Heart left ventricle (tissue), 16 donors: ENCODE data around the gene IPO9. TPM values are rescaled to one million over a fixed set of nuclear protein-coding genes. Genes with fewer than 3 reads are reported as not detected.
"Not testable (repeated sequence)": the region's sequence is repeated elsewhere in the genome, so short reads cannot be mapped to it uniquely, and the experiment has no call there.

Source experiments
- ATAC-seq, 4 donors: fragments of 200-7000 bp; cut with Tn5 transposase; one replicate each; pipeline ENCODE4 v1.9.1; 2020 to 2022; ENCODE audit warnings: moderate library complexity in 4 of 4, mild to moderate bottlenecking in 3 of 4, moderate number of reproducible peaks in 1 of 4
- DNase-seq, 5 donors: peaks; one replicate each; pipeline ENCODE4 v3.0.0-alpha.2; 2020
- H3K27ac ChIP-seq, 12 donors: fragments of 200-600 bp; sonication (generic) in 4 of 12; one replicate each; pipeline versions ENCODE4 v1.5.0 to v1.8.0; 2016 to 2022; ENCODE audit warnings: mild to moderate bottlenecking in 2 of 12
- H3K27me3 ChIP-seq, 9 donors: fragments of 200-600 bp; sonication (generic) in 2 of 9; one replicate each; pipeline versions ENCODE4 v1.5.1 to v1.8.0; 2016 to 2022; ENCODE audit warnings: mild to moderate bottlenecking in 3 of 9
- H3K36me3 ChIP-seq, 9 donors: fragments of 200-600 bp; sonication (generic) in 2 of 9; one replicate each; pipeline versions ENCODE4 v1.5.0 to v1.8.0; 2018 to 2022; ENCODE audit warnings: mild to moderate bottlenecking in 2 of 9
- H3K4me1 ChIP-seq, 12 donors: fragments of 200-600 bp; sonication (generic) in 4 of 12; one replicate each; pipeline versions ENCODE4 v1.5.0 to v1.8.0; 2016 to 2022; ENCODE audit warnings: mild to moderate bottlenecking in 3 of 12
- H3K4me3 ChIP-seq, 12 donors: fragments of 200-600 bp; sonication (generic) in 4 of 12; one replicate each; pipeline versions ENCODE4 v1.5.0 to v1.8.0; 2017 to 2022; ENCODE audit warnings: mild to moderate bottlenecking in 9 of 12, moderate library complexity in 4 of 12
- H3K9me3 ChIP-seq, 12 donors: fragments of 200-600 bp; sonication (generic) in 4 of 12; one replicate each; pipeline versions ENCODE4 v1.5.0 to v1.8.0; 2016 to 2022; ENCODE audit warnings: mild to moderate bottlenecking in 1 of 12
- POLR2A ChIP-seq, 2 donors: fragments of 450-650 bp; IDR thresholded peaks; one replicate each; pipeline ENCODE4 v1.6.1; 2017; ENCODE audit warnings: antibody characterized with exemption in 2 of 2, mild to moderate bottlenecking in 2 of 2, moderate library complexity in 2 of 2
- WGBS, 4 donors: extraction: QIAGEN DNeasy Blood & Tissue Kit in 2 of 4; methylation state at CpG; one replicate each; pipeline versions ENCODE4 v1.1.5 to v1.1.7; 2013 to 2018; 5-methylcytosine and 5-hydroxymethylcytosine counted together
- intact Hi-C, 10 donors: fragments of 100-400 bp; cut with DNase I; formaldehyde crosslinking; loops; one replicate each; pipeline versions ENCODE4 v1.11.1 to v1.14.2; 2022
- polyA plus RNA-seq, 2 donors: library from polyadenylated mRNA; stranded (reverse); fragments of 200-250 nt; gene quantifications; one replicate each; pipeline ENCODE4 v1.2.3, GENCODE V29; 2013
- total RNA-seq, 9 donors: library from RNA; depleted of rRNA in 2 of 9; stranded (reverse); fragments of >200 nt in 2 of 9; fragmentation: NEBNext Ultra II Directional in 3 of 9; extraction: Animal tissue kit (Norgen Biotek cat#: 25700) in 3 of 9; gene quantifications; one replicate each; pipeline versions ENCODE4 v1.1.0 to v1.2.4, GENCODE V29; 2016 to 2023
- TF ChIP-seq, protein P1 (sequence below), 12 donors: fragments of 200-600 bp; sonication (generic) in 4 of 12; IDR thresholded peaks; one replicate each; pipeline versions ENCODE4 v1.5.0 to v1.8.0; 2018 to 2022; ENCODE audit warnings: antibody characterized with exemption in 12 of 12, mild to moderate bottlenecking in 5 of 12
- donor health status: ischemic (EF 13 %, LVEDD 7.1; RV severe dilation, severe dysfunction).
- donor health status: healthy with polysubstance abuse.
- donor health status: DM: no; HTN: yes; CAD: no.
- donor health status: DM: no; HTN: no; CAD: no.
- donor health status: ischemic (EF 25% LVEDD 6.9; RV normal size, moderate dysfunction).
- donor health status: ischemic (EF 25% LVEDD 5.7; RV mildly dilated, moderate dysfunction).
- donor health status: healthy.
- donor health status: DM: yes; HTN: yes; CAD: no.
- donor health status: ischemic (EF 35%, LVEDD 5.7; RV mildly dilated, moderate dysfunction).
- donor health status: nonischemic (EF 11% LVEDD 7.7; RV severe dilation, severe dysfunction).
- donor health status: DM: yes; HTN: yes; CAD: no.
- donor health status: PGD.
- donor health status: ischemic (EF 29% LVEDD 5.4; RV normal size, mild dysfunction).
- donor health status: nonischemic (EF 23%, LVEDD 6.1; RV moderate dilation, normal function).

IPO9 gene
- total and polyA plus RNA-seq, 11 donors, result 9.8 to 35.4 (median 22.9) TPM

DNA sequence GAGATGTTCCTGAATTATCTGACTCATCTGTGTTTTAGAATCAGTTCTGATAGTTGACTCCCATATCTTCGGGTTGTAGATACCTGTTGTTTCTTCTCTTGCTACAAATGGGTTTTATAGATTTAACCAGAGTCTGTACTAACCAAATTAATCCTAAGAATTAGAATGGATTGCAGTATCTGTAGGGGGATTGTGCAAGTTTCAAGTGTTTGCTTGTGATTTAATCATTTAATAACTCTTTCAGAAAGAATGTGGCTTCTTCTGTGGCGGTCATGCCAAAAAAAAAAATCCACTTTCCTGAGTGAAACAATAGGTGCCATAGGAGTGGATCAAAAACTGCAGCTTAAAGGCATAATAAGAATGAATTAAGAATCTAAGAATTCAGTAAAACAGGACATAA is 9.4 kb downstream of the IPO9 start:
- H3K27ac ChIP-seq, result no peak overlapping the region
- WGBS, 4 donors, result 67 to 86% (median 82%) methylated on average over 2 of the region's 2 CpGs
- ATAC-seq, result no peak
- H3K4me3 ChIP-seq, result no peak overlapping the region
- peaks cover 0 to 16% (median 4%) of the 10 kb centered on the region in 12 donors for H3K4me1 ChIP-seq
- intact Hi-C loops, result no loop called here
- TF ChIP-seq, protein P1, sequence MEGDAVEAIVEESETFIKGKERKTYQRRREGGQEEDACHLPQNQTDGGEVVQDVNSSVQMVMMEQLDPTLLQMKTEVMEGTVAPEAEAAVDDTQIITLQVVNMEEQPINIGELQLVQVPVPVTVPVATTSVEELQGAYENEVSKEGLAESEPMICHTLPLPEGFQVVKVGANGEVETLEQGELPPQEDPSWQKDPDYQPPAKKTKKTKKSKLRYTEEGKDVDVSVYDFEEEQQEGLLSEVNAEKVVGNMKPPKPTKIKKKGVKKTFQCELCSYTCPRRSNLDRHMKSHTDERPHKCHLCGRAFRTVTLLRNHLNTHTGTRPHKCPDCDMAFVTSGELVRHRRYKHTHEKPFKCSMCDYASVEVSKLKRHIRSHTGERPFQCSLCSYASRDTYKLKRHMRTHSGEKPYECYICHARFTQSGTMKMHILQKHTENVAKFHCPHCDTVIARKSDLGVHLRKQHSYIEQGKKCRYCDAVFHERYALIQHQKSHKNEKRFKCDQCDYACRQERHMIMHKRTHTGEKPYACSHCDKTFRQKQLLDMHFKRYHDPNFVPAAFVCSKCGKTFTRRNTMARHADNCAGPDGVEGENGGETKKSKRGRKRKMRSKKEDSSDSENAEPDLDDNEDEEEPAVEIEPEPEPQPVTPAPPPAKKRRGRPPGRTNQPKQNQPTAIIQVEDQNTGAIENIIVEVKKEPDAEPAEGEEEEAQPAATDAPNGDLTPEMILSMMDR (IDR thresholded peaks at IDR 0.05), result no peak
- no peak for TF ChIP-seq POLR2A (IDR thresholded peaks at IDR 0.05)
- DNase-seq, result no peak
- no peaks in the 10 kb centered on the region for H3K9me3 ChIP-seq
- peaks cover 0 to 28% (median 18%) of the 10 kb centered on the region in 9 donors for H3K36me3 ChIP-seq
- no peaks in the 10 kb centered on the region for H3K27me3 ChIP-seq

DNA sequence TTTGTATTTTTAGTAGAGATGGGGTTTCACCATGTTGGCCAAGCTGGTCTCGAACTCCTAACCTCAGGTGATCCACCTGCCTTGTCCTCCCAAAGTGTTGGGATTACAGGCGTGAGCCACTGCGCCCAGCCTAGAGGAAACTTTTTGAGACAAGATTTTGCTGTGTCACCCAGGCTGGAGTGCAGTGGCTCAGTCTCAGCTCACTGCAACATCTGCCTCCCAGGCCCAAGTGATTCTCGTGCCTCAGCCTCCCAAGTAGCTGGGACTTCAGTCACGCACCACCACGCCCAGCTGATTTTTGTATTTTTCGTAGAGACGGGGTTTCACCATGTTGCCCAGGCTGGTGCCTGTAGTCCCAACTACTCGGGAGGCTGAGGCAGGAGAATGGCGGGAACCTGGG is 10.1 kb downstream of the IPO9 start:
- DNase-seq, intact Hi-C loops: not testable (repeated sequence)
- WGBS, 4 donors, result 95 to 99% (median 97%) methylated on average over 10 of the region's 10 CpGs

DNA sequence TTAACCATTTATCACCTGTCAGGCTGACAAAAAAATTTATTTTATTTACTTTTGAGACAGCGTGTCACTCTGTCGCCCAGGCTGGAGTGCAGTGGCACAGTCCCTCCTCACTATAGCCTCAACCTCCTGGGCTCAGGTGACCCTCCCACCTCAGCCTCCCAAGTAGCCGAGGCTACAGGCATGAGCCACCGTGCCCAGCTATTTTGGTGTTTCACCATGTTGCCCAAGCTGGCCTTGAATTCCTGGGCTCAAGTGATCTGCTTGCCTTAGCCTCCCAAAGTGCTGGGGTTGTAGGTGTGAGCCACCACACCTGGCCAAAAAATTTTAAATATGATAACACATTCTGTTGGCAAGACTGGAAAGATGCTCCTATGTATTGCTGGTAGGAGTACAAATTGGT is 11.1 kb downstream of the IPO9 start:
- ATAC-seq (no peak), DNase-seq (no peak)
- no peak for TF ChIP-seq POLR2A (IDR thresholded peaks at IDR 0.05)
- TF ChIP-seq, protein P1 (IDR thresholded peaks at IDR 0.05), result no peak
- H3K27ac ChIP-seq, result no peak overlapping the region
- H3K4me1 ChIP-seq, result peaks cover 0 to 12% (median 3%) of the 10 kb centered on the region in 12 donors
- H3K27me3 ChIP-seq, result no peaks in the 10 kb centered on the region
- intact Hi-C loops, result no loop called here
- H3K9me3 ChIP-seq, result no peaks in the 10 kb centered on the region
- no peak overlapping the region for H3K4me3 ChIP-seq
- H3K36me3 ChIP-seq, result peaks cover 0 to 24% (median 15%) of the 10 kb centered on the region in 9 donors
- 93 to 100% (median 97%) methylated on average over 4 of the region's 4 CpGs for WGBS, 4 donors

More for the DNA sequence above, 10.1 kb downstream of the IPO9 start:
- H3K9me3 ChIP-seq, ATAC-seq, H3K27me3 ChIP-seq, H3K27ac ChIP-seq, H3K4me3 ChIP-seq: not testable (repeated sequence)
- Histone ChIP-seq H3K36me3 (peaks cover 0 to 28% (median 18%) of the 10 kb centered on the region in 9 donors), H3K4me1 (peaks cover 0 to 12% (median 3%) of the 10 kb centered on the region in 12 donors)

DNA sequence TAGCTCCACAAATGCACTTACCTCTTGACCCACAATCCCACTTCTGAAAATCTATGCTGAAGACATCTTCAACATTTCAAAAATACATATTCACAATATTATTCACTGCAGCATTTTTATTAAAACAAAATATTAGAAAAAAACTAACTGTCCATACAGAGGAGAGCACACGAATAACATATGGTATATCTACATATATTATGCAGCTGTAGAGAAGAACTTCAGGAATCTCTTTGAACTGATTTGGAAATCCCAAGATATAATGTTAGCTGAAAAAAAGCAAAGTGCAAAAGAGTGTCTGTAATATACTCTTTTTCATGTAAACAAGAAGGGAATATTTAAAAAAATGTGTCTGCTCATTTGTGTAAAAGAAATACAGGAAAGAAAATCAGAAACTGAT is 11.5 kb downstream of the IPO9 start:
- H3K36me3 ChIP-seq, result peaks cover 0 to 20% (median 10%) of the 10 kb centered on the region in 9 donors
- no peaks in the 10 kb centered on the region for H3K27me3 ChIP-seq
- no peak for DNase-seq
- no peak for ATAC-seq
- H3K9me3 ChIP-seq, result no peaks in the 10 kb centered on the region
- no peak for TF ChIP-seq POLR2A (IDR thresholded peaks at IDR 0.05)
- TF ChIP-seq, protein P1 (IDR thresholded peaks at IDR 0.05), result no peak
- H3K4me1 ChIP-seq, result peaks cover 0 to 16% (median 3%) of the 10 kb centered on the region in 12 donors
- no peak overlapping the region for H3K27ac ChIP-seq
- no peak overlapping the region for H3K4me3 ChIP-seq
- 90 to 98% (median 95%) methylated on average over 1 of the region's 1 CpG for WGBS, 4 donors
- intact Hi-C loops, result no loop called here
